Measurements from ENCODE around the gene FBXL16.

The FBXL16 gene

DNA sequence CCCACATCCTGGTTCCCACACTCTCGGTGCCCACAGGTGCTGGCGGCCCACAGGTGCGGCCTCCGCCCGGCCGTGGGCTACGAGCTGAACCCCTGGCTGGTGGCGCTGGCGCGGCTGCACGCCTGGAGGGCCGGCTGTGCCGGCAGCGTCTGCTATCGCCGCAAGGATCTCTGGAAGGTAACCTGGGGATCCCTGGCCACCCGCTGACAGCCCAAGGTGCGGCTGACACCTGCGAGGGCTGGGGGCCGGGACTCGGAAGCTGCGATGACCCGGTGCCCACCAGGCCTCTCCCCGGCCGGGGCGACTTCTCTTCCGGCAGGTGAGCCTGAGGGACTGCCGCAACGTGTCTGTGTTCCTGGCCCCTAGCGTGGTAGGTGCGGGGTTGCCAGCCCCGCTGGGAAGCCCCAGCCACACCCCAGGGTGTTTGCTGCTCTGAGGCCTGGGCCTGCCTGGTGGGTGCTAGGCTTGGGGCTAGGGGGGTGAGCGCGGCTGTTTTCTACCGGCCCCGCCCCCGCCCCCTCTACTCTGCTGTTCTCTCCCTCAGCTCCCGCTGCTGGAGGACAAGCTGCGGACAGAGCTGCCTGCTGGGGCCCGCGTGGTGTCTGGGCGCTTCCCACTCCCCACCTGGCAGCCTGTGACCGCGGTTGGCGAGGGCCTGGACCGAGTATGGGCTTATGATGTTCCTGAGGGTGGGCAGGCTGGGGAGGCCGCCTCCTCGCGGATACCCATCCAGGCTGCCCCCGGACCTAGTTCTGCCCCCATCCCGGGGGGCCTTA lies 16.4 kb upstream of the FBXL16 start:
- Mint-ChIP-seq H3K9me3 (no peaks in the 10 kb centered on the region), H3K27ac (no peak overlapping the region), H3K27me3 (ENCODE audit: low read depth) (peaks cover 16% of the 10 kb centered on the region), H3K36me3 (ENCODE audit: low read depth) (no peaks in the 10 kb centered on the region), H3K4me1 (ENCODE audit: low read depth) (peaks cover 6% of the 10 kb centered on the region), H3K4me3 (peak overlapping the region; percentile 25)

DNA sequence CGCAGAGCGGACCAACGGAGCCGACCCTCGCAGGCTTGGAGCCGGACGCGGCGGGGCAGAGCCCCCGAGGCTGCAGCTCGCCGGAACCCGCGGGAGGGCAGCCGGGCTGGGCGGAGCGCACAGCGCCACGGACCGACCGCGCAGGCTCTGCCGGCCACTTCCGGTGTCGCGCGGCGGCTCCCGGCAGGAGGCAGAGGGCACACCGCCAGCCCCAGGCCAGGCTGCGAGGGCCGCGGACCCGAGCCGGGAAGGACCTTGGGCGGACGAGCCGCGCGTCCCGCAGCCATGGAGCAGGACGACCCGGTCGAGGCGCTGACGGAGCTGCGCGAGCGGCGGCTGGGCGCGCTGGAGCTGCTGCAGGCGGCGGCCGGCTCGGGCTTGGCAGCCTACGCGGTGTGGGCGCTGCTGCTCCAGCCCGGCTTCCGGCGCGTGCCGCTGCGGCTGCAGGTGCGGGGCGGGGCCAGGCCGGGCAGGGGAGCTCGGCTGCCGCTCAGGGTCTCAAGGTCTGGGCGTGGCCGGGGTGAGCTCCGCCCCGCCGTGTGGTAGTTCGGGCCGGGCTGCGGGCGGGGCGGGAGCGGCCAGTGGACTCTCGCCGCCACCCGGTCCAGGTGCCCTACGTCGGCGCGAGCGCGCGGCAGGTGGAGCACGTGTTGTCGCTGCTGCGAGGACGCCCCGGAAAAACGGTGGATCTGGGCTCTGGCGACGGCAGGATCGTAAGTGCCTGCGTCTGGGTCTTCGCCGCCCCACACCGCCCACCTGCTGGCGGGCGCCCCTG lies 15.6 kb upstream of the FBXL16 start, which contains the start of gene ANTKMT:
ANTKMT (plus strand) TSS at position 157 of the 775 bp plus-strand sequence; CDS start at position 286, 129 bp downstream.
- no peaks in the 10 kb centered on the region for H3K36me3 Mint-ChIP-seq (ENCODE audit: low read depth)
- H3K9me3 Mint-ChIP-seq = no peaks in the 10 kb centered on the region
- peaks cover 6% of the 10 kb centered on the region for H3K4me1 Mint-ChIP-seq (ENCODE audit: low read depth)
- peaks cover 20% of the 10 kb centered on the region for H3K27me3 Mint-ChIP-seq (ENCODE audit: low read depth)
- H3K4me3 Mint-ChIP-seq = peak within 1 kb of the TSS; percentile 71
- no peak within 1 kb of the TSS for H3K27ac Mint-ChIP-seq

DNA sequence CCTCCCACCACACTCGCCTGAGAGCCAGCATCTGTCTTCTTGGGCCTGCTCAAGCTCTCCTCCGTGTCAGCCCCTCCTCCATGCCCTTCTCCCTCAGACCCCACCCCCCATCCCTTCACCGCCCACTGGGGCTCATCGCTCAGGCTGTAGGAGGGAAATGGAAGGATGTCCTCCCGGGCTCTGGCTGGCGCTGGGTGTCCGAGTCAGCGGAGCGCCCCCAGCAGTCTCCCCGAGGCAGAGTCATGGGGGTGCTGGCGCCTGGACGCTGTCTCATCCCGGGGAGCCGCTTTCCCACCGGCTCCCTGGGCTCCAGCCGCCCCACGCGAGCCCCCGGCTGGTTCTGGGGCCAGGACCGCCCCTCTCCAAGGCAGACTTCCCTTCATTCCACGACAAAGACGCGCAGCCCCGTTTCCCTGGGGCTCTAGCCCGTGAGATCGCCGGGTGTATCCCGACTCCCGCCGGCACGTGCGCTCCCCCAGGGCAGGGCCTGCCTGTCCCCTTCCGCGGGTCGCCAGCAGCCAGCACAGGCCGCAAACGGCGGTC lies 14.9 kb upstream of the FBXL16 start:
- H3K27me3 Mint-ChIP-seq (ENCODE audit: low read depth) = peaks cover 21% of the 10 kb centered on the region
- no peaks in the 10 kb centered on the region for H3K9me3 Mint-ChIP-seq
- peak overlapping the region; percentile 71 for H3K4me3 Mint-ChIP-seq
- peaks cover 6% of the 10 kb centered on the region for H3K4me1 Mint-ChIP-seq (ENCODE audit: low read depth)
- H3K27ac Mint-ChIP-seq = no peak overlapping the region
- H3K36me3 Mint-ChIP-seq (ENCODE audit: low read depth) = no peaks in the 10 kb centered on the region

DNA sequence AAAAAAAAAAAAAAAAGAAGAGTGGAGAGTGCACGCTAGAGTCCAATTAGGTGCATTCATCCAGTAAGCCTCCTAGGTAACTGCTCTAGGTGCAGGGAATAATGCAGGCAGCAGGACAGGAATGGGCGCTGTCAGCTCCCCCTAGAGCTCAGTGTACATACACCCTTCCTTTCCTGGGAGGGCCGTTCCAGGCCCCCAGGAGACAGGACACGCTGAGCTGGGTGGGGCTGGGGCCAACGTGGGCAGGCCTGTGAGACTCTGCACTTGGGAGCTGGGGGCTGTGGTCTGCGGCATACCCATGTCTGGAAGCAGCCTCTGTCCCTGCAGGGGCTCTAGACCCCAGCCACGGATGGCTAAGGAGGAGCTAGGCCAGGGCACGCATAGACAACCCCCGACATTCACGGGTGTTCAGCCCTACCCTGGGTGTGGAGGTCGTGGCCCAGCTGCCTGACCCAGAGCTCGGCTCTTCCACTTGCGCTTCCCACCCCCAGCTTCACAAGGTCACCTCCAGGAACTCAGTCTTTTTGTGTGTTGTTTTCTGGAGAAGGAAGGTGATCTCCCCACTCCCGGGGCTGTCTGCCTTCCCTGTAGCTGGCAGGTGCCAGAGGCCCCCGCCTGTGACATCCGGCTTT lies 14.3 kb upstream of the FBXL16 start:
- peak overlapping the region; percentile 71 for H3K4me3 Mint-ChIP-seq
- H3K36me3 Mint-ChIP-seq (ENCODE audit: low read depth) = no peaks in the 10 kb centered on the region
- no peak overlapping the region for H3K27ac Mint-ChIP-seq
- H3K9me3 Mint-ChIP-seq = no peaks in the 10 kb centered on the region
- H3K4me1 Mint-ChIP-seq (ENCODE audit: low read depth) = peaks cover 6% of the 10 kb centered on the region
- peaks cover 21% of the 10 kb centered on the region for H3K27me3 Mint-ChIP-seq (ENCODE audit: low read depth)

DNA sequence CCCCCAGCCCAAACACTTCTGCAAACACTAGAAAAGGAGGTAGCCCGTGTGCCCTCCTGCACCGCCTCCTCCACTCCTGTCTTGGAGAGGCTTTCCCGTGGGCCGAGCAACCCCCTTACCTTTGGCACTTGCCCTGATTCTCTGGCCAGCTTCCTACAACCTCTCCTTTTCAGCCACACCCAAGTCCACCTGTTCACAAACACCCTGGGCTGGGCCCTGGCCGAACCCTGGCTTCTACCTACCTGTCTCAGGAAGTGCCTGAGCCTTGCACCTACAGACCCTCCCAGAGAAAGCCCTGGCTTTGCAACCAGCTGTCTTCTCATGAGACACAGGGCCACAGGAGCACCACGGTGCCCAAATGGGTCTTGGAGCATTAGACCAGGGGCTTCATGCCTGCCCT lies 13.3 kb upstream of the FBXL16 start:
- no peaks in the 10 kb centered on the region for H3K36me3 Mint-ChIP-seq (ENCODE audit: low read depth)
- peaks cover 6% of the 10 kb centered on the region for H3K4me1 Mint-ChIP-seq (ENCODE audit: low read depth)
- peaks cover 24% of the 10 kb centered on the region for H3K27me3 Mint-ChIP-seq (ENCODE audit: low read depth)
- H3K27ac Mint-ChIP-seq = no peak overlapping the region
- no peak overlapping the region for H3K4me3 Mint-ChIP-seq
- H3K9me3 Mint-ChIP-seq = no peaks in the 10 kb centered on the region

DNA sequence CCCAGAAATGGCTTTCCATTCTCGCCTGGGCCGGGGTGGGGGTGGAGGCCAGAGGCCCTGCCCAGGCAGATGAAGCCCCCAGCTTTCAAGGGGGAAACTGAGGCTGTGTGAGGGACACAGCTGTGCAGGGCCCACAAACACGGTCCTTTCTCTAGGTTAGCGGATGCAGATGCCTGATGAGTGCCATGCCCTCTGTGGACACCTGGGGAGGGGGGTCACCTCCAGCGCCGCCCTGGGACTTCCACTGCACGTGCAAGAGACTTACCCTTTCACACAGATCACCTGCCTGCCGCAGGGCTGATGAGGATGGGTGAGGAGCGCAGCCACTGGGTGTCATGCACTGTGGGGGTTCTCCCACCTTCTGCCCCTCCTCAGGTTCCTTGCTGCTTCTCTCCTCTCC lies 12.8 kb upstream of the FBXL16 start:
- Mint-ChIP-seq H3K4me1 (ENCODE audit: low read depth) (peaks cover 6% of the 10 kb centered on the region), H3K27me3 (ENCODE audit: low read depth) (peaks cover 28% of the 10 kb centered on the region), H3K36me3 (ENCODE audit: low read depth) (no peaks in the 10 kb centered on the region), H3K27ac (no peak overlapping the region), H3K4me3 (no peak overlapping the region), H3K9me3 (no peaks in the 10 kb centered on the region)

DNA sequence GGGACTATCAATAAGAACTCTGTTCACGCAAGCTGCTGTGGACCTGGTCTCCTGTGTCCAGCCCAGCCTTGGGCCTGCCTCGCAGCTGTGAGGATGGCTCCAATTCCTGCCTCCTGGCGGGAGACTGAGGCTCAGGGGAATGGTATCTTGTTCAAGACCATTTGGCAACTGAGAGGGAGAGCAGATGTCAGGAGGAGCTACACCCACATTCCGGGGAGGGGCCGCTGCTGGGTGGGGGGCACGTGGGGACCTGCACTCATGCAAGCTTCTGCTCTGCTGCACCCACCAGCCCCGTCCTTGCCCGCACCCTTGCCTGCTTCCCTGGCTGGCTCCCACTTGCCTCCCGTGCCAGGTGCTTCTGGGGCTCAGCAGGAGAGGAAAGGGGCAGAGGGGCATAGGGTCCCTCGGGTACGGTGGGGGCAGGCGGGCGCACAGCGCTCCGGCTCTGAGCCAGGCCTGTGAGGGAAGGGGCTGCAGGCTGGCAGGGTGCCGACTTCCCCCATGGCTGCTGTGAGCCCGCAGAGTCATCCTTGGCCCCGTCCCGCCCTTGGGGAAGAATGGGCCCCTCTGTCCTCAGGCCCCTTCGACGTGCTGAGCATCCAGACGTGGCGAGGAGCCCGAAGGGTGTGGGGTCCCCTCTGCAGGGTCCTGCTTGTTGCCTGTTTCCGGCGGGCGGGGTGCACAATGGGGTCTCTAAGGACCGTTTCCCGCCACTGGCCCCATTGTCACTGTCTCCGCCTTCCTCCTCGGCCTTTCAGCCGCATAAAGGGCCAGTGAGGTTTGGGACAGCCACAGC lies 12.0 kb upstream of the FBXL16 start:
- H3K27me3 Mint-ChIP-seq (ENCODE audit: low read depth) = peaks cover 31% of the 10 kb centered on the region
- H3K4me1 Mint-ChIP-seq (ENCODE audit: low read depth) = peaks cover 6% of the 10 kb centered on the region
- H3K9me3 Mint-ChIP-seq = no peaks in the 10 kb centered on the region
- H3K4me3 Mint-ChIP-seq = no peak overlapping the region
- no peak overlapping the region for H3K27ac Mint-ChIP-seq
- H3K36me3 Mint-ChIP-seq (ENCODE audit: low read depth) = no peaks in the 10 kb centered on the region

DNA sequence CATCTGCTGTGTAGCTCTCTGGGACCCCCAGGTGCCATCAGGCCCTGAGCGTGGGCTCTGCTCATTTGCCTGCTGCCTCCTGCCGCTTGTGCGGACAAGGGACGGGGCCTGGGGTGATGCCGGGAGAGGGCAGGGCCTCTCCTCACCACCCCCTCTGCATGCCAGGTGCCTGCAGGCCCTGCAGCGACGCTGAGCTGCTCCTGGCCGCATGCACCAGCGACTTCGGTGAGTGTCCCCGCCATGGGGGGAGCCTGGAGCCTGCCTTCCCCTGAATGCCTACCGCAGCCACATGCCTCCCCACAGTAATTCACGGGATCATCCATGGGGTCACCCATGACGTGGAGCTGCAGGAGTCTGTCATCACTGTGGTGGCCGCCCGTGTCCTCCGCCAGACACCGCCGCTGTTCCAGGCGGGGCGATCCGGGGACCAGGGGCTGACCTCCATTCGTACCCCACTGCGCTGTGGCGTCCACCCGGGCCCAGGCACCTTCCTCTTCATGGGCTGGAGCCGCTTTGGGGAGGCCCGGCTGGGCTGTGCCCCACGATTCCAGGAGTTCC lies 11.2 kb upstream of the FBXL16 start:
- H3K36me3 Mint-ChIP-seq (ENCODE audit: low read depth) = no peaks in the 10 kb centered on the region
- no peak overlapping the region for H3K4me3 Mint-ChIP-seq
- peaks cover 32% of the 10 kb centered on the region for H3K27me3 Mint-ChIP-seq (ENCODE audit: low read depth)
- no peaks in the 10 kb centered on the region for H3K9me3 Mint-ChIP-seq
- H3K4me1 Mint-ChIP-seq (ENCODE audit: low read depth) = peaks cover 4% of the 10 kb centered on the region
- H3K27ac Mint-ChIP-seq = no peak overlapping the region

DNA sequence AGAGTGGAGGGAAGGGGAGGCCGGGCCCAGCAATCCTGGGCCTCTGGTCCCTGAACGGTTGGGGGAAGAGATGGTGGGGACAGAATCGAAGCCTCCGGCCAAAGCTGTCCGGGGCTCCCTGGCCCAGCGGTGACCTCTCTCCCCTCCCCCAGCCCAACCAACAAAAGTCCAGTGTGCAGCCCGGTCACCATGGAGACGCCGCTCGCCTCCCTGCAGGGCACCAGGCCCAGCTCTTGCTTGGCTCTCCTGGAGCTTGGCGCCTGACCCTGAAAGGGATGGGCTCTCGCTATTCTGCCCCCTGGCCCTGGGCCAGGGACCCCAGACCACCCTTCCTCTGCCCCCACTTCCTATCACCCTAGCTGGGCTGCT lies 10.6 kb upstream of the FBXL16 start:
- H3K4me1 Mint-ChIP-seq (ENCODE audit: low read depth) = peaks cover 4% of the 10 kb centered on the region
- H3K9me3 Mint-ChIP-seq = no peaks in the 10 kb centered on the region
- H3K27me3 Mint-ChIP-seq (ENCODE audit: low read depth) = peaks cover 32% of the 10 kb centered on the region
- no peak overlapping the region for H3K27ac Mint-ChIP-seq
- no peaks in the 10 kb centered on the region for H3K36me3 Mint-ChIP-seq (ENCODE audit: low read depth)
- peak overlapping the region; percentile 50 for H3K4me3 Mint-ChIP-seq

DNA sequence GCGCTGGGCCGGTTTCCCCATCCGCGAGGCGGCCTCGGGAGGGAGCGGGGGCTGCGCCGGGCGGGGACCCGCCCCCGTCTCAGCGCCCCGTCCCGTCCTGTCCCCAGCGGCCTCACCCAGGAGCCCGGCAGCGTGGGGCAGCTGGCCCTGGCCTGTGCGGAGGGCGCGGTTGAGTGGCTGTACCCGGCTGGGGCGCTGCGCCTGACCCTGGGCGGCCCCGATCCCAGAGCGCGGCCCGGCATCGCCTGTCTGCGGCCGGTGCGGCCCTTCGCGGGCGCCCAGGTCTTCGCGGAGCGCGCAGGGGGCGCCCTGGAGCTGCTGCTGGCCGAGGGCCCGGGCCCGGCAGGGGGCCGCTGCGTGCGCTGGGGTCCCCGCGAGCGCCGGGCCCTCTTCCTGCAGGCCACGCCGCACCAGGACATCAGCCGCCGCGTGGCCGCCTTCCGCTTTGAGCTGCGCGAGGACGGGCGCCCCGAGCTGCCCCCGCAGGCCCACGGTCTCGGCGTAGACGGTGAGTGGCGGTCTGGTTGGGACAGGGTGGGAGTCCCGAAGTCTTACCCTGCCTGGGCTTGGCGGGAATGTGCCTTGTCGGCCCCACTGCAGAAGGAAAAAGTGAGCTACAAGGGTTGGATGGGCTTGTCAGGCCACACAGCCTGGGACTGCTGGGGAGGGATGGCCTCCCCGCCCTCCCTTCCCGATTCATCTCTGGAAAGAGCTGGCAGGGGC lies 10.0 kb upstream of the FBXL16 start:
- Mint-ChIP-seq H3K4me3 (peak overlapping the region; percentile 50), H3K27me3 (ENCODE audit: low read depth) (peaks cover 32% of the 10 kb centered on the region), H3K9me3 (no peaks in the 10 kb centered on the region), H3K36me3 (ENCODE audit: low read depth) (no peaks in the 10 kb centered on the region), H3K4me1 (ENCODE audit: low read depth) (peaks cover 4% of the 10 kb centered on the region), H3K27ac (no peak overlapping the region)

DNA sequence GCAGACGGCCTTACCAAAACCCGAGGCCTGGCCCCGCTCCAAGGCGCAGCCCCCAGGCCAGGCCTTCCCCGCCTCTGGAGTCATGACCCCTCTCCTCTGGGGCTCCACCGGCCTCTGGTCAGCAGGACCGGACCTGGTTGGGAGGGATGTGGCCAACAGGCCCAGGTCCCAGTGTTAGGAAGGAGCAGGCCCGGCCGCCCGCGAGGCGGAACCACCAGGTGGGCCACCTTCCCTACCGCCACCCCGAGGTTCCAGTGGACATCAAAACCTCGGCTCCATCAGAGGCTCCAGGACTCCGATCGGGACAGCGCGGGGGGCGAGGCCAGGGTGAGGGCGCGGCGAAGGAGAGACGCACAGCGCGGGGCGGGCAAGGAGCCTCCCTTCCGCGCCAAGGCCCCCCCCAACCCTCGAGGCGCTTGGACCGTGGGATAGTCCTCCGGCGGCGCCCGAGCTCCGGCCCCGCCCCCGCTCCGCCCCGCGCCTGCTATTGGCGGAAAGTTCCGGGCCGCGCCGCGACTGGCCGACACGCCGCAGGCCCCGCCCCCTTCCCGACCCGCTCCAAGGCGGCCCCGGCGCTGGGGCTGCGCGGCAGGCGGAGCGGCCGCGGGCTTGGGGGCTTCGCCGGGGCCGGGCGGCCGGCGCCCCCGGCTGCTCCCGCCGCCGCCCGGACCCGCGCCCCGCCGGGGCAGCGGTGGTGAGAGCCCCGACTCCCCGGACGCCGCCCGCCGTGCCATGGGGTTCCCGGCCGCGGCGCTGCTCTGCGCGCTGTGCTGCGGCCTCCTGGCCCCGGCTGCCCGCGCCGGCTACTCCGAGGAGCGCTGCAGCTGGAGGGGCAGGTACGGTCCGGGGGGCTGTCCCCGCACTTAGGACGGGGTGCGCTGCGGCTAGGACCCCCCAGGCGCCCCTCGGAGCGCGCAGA lies 9.2 kb upstream of the FBXL16 start, which contains the start of gene METRN:
METRN (plus strand) TSS at position 561 of the 919 bp plus-strand sequence; CDS start at position 733, 172 bp downstream.
- Mint-ChIP-seq H3K27ac (no peak within 1 kb of the TSS), H3K4me1 (ENCODE audit: low read depth) (no peaks in the 10 kb centered on the region), H3K4me3 (peak within 1 kb of the TSS; percentile 50), H3K27me3 (ENCODE audit: low read depth) (peaks cover 33% of the 10 kb centered on the region), H3K36me3 (ENCODE audit: low read depth) (no peaks in the 10 kb centered on the region), H3K9me3 (no peaks in the 10 kb centered on the region)

DNA sequence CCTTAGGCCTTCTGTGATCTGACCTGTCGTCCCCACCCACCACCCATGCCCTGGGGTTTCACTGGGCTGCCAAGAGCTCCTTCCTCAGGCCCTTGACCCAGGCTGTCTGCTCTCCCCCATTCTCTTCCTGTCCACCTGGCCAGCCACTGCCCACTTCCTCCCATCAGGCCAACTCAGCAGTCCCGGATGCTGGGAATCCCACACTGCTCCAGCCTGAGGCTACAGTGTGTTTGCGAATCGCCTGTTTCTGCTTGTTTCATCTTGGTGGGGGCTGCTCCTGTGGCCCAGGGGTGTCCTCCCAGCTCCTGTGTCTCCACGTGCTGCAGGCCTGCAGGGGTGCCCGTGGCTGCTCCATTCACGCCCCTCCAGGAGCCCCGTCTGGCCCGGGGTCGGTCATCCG lies 8.5 kb upstream of the FBXL16 start:
- H3K36me3 Mint-ChIP-seq (ENCODE audit: low read depth) = no peaks in the 10 kb centered on the region
- H3K4me3 Mint-ChIP-seq = no peak overlapping the region
- peaks cover 34% of the 10 kb centered on the region for H3K27me3 Mint-ChIP-seq (ENCODE audit: low read depth)
- H3K4me1 Mint-ChIP-seq (ENCODE audit: low read depth) = no peaks in the 10 kb centered on the region
- H3K27ac Mint-ChIP-seq = no peak overlapping the region
- no peaks in the 10 kb centered on the region for H3K9me3 Mint-ChIP-seq
